Measurements from ENCODE around the gene VPS54. TPM values are rescaled to one million over a fixed set of nuclear protein-coding genes. Genes with fewer than 3 reads are reported as not detected.

Gene VPS54
- total and polyA plus RNA-seq, 4 donors = 4.5 to 25.1 (median 13.3) TPM

DNA sequence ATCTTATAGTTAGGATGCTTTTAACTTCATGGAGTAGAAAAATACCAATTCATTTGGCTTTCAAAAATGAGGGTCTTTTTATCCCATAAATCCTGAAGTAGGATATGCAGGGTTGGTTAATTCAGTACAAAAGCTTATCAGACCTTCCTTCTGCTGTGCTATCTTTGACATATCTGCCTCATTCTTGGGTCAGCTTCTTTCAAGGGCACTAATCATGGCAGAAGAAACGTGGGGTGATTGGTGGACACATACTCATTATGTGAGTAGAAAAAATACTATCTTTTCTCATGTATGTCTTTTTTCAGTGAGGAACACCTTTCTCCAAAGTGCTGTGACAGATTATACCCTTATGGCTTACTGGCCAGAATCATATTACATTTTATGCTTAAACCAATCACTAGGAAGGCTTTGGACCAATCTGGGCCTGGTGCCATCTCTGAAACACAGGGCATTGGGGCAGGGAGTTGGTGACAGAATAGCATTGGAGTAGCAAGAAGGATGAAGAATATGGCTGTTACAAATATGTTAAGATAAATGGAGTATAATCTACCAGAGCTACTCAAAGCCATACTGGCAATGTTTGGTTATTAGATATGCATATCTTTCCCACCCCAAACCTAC is 167.4 kb downstream of the VPS54 start:
- 51% methylated on average over 1 of the region's 1 CpG for WGBS
- peak overlapping the region in 1 of 2 donors; percentile 20 for H3K27ac ChIP-seq (ENCODE audit: low read depth in 1 of 2, low read length in 2 of 2)

More for the DNA sequence above, 167.4 kb downstream of the VPS54 start:
- DNase-seq (ENCODE audit: low spot score) = no peak
- H3K4me1 ChIP-seq (ENCODE audit: control insufficient read depth in 4 of 4, insufficient read depth in 4 of 4, low read length in 3 of 4) = peaks cover 13 to 76% (median 50%) of the 10 kb centered on the region in 4 donors
- H3K9ac ChIP-seq (ENCODE audit: low read depth in 1 of 2, low read length in 2 of 2) = no peak overlapping the region
- TF ChIP-seq RXRA (IDR thresholded peaks at IDR 0.05) = no peak
- TF ChIP-seq NR2F2 (IDR thresholded peaks at IDR 0.05) = no peak
- TF ChIP-seq, protein P1, sequence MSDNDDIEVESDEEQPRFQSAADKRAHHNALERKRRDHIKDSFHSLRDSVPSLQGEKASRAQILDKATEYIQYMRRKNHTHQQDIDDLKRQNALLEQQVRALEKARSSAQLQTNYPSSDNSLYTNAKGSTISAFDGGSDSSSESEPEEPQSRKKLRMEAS (IDR thresholded peaks at IDR 0.05) = no peak
- TF ChIP-seq, protein P2, sequence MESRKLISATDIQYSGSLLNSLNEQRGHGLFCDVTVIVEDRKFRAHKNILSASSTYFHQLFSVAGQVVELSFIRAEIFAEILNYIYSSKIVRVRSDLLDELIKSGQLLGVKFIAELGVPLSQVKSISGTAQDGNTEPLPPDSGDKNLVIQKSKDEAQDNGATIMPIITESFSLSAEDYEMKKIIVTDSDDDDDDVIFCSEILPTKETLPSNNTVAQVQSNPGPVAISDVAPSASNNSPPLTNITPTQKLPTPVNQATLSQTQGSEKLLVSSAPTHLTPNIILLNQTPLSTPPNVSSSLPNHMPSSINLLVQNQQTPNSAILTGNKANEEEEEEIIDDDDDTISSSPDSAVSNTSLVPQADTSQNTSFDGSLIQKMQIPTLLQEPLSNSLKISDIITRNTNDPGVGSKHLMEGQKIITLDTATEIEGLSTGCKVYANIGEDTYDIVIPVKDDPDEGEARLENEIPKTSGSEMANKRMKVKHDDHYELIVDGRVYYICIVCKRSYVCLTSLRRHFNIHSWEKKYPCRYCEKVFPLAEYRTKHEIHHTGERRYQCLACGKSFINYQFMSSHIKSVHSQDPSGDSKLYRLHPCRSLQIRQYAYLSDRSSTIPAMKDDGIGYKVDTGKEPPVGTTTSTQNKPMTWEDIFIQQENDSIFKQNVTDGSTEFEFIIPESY (IDR thresholded peaks at IDR 0.05) = no peak
- no peak for TF ChIP-seq JUND (IDR thresholded peaks at IDR 0.05)
- no peak for TF ChIP-seq EGR1 (IDR thresholded peaks at IDR 0.05; ENCODE audit: low read depth in 2 of 2)
- no peak for TF ChIP-seq TAF1 (conservative IDR thresholded peaks at IDR 0.05)
- TF ChIP-seq FOXA1 (IDR thresholded peaks at IDR 0.05) = no peak
- TF ChIP-seq, protein P3, sequence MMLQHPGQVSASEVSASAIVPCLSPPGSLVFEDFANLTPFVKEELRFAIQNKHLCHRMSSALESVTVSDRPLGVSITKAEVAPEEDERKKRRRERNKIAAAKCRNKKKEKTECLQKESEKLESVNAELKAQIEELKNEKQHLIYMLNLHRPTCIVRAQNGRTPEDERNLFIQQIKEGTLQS (IDR thresholded peaks at IDR 0.05) = no peak
- no peak for TF ChIP-seq SP1 (IDR thresholded peaks at IDR 0.05)
- no peak for TF ChIP-seq FOXA2 (IDR thresholded peaks at IDR 0.05)
- TF ChIP-seq HNF4A (conservative IDR thresholded peaks at IDR 0.05) = no peak
- TF ChIP-seq GABPA (IDR thresholded peaks at IDR 0.05 in 1 of 2, conservative IDR thresholded peaks at IDR 0.05 in 1 of 2) = no peak
- TF ChIP-seq RAD21 (IDR thresholded peaks at IDR 0.05) = no peak
- TF ChIP-seq YY1 (IDR thresholded peaks at IDR 0.05) = no peak
- TF ChIP-seq HNF4G (IDR thresholded peaks at IDR 0.05) = no peak
- no peak for TF ChIP-seq CTCF (IDR thresholded peaks at IDR 0.05; ENCODE audit: low read depth, low read length, missing input control)
- TF ChIP-seq, protein P4, sequence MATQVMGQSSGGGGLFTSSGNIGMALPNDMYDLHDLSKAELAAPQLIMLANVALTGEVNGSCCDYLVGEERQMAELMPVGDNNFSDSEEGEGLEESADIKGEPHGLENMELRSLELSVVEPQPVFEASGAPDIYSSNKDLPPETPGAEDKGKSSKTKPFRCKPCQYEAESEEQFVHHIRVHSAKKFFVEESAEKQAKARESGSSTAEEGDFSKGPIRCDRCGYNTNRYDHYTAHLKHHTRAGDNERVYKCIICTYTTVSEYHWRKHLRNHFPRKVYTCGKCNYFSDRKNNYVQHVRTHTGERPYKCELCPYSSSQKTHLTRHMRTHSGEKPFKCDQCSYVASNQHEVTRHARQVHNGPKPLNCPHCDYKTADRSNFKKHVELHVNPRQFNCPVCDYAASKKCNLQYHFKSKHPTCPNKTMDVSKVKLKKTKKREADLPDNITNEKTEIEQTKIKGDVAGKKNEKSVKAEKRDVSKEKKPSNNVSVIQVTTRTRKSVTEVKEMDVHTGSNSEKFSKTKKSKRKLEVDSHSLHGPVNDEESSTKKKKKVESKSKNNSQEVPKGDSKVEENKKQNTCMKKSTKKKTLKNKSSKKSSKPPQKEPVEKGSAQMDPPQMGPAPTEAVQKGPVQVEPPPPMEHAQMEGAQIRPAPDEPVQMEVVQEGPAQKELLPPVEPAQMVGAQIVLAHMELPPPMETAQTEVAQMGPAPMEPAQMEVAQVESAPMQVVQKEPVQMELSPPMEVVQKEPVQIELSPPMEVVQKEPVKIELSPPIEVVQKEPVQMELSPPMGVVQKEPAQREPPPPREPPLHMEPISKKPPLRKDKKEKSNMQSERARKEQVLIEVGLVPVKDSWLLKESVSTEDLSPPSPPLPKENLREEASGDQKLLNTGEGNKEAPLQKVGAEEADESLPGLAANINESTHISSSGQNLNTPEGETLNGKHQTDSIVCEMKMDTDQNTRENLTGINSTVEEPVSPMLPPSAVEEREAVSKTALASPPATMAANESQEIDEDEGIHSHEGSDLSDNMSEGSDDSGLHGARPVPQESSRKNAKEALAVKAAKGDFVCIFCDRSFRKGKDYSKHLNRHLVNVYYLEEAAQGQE (IDR thresholded peaks at IDR 0.05) = no peak
- no peak overlapping the region for H3K4me3 ChIP-seq (ENCODE audit: low read depth in 1 of 3, low read length in 3 of 3)
- no peaks in the 10 kb centered on the region for H3K27me3 ChIP-seq (ENCODE audit: control insufficient read depth in 4 of 4, insufficient read depth in 4 of 4, low read length in 3 of 4)
- no peaks in the 10 kb centered on the region for H3K9me3 ChIP-seq (ENCODE audit: control insufficient read depth in 4 of 4, low read length in 3 of 4)
- H3K36me3 ChIP-seq (ENCODE audit: control insufficient read depth in 4 of 4, insufficient read depth in 3 of 4, low read depth in 1 of 4, low read length in 3 of 4) = peaks cover 0 to 15% (median 5%) of the 10 kb centered on the region in 4 donors

Measured in liver (tissue), 9 donors.